Activated gamma-delta T cell treated with anti-CD3 and anti-CD28 coated beads, Interleukin-2, amount 50 U/mL, for 16 hours (primary cell): ENCODE results near the gene NUP88.
A peak's percentile ranks its signal among the peaks of the same experiment; 100 is the strongest.

Experiments
- DNase-seq: peaks from one replicate; pipeline ENCODE4 v3.0.0-alpha.2; 2020; ENCODE audit warnings: low read depth

NUP88 gene

GRCh38 chr17:5419959-5420653, 644 bp upstream of the NUP88 start, which contains the start of gene RPAIN:
RPAIN (plus strand) TSS chr17:5420182; CDS start chr17:5420211, 29 bp downstream.
- DNase-seq: peak; percentile 78

- DNase-seq: peak; percentile 51
Measured at GRCh38 chr17:5418858-5419355, 555 bp downstream of the NUP88 start.

GRCh38 chr17:5416901-5417300, 2.6 kb downstream of the NUP88 start:
- no peak for DNase-seq

GRCh38 chr17:5413682-5414081, 5.8 kb downstream of the NUP88 start:
- DNase-seq: no peak

GRCh38 chr17:5410594-5411272, 8.7 kb downstream of the NUP88 start:
- DNase-seq: no peak

- DNase-seq: no peak
Measured at GRCh38 chr17:5408186-5408585, 11.3 kb downstream of the NUP88 start.

GRCh38 chr17:5405400-5405799, 14.1 kb downstream of the NUP88 start:
- no peak for DNase-seq

- no peak for DNase-seq
Measured at GRCh38 chr17:5399767-5400166, 19.7 kb downstream of the NUP88 start.

- DNase-seq: no peak
Measured at GRCh38 chr17:5396612-5397011, 22.9 kb downstream of the NUP88 start.

GRCh38 chr17:5391678-5392077, 27.8 kb downstream of the NUP88 start:
- DNase-seq: no peak

GRCh38 chr17:5381542-5381941, 37.9 kb downstream of the NUP88 start:
- DNase-seq: no peak

- no peak for DNase-seq
Measured at GRCh38 chr17:5380491-5381135, 38.8 kb downstream of the NUP88 start.

- DNase-seq: no peak
Measured at GRCh38 chr17:5379351-5380107, 39.9 kb downstream of the NUP88 start.

GRCh38 chr17:5378566-5379207, 40.8 kb downstream of the NUP88 start:
- no peak for DNase-seq

- DNase-seq: no peak
Measured at GRCh38 chr17:5373112-5373511, 46.4 kb downstream of the NUP88 start.

- no peak for DNase-seq
Measured at GRCh38 chr17:5370411-5370810, 49.1 kb downstream of the NUP88 start.

GRCh38 chr17:5365831-5366230, 53.6 kb downstream of the NUP88 start:
- no peak for DNase-seq

GRCh38 chr17:5364696-5365095, 54.8 kb downstream of the NUP88 start:
- DNase-seq: no peak

GRCh38 chr17:5364156-5364555, 55.3 kb downstream of the NUP88 start:
- DNase-seq: no peak

GRCh38 chr17:5362162-5362811, 57.2 kb downstream of the NUP88 start:
- no peak for DNase-seq

GRCh38 chr17:5361426-5361825, 58.0 kb downstream of the NUP88 start:
- DNase-seq: no peak
